Calu3 (cell line): ENCODE measurements around the gene SKA3. TPM values are rescaled to one million over a fixed set of nuclear protein-coding genes. Genes with fewer than 3 reads are reported as not detected.
A peak's percentile ranks its signal among the peaks of the same experiment; 100 is the strongest.

Source experiments
- BruUV-seq: library from RNA; stranded (reverse); fragments of 400-500 nt; replicated peaks from 2 replicates; lab custom pipeline; 2021; lab: Mats Ljungman, UMichigan
- CTCF ChIA-PET: fragments of 300-600 bp; sonication (Branson Sonifier 250); formaldehyde crosslinking; loops from one replicate; lab custom pipeline; 2022; ENCODE audit warnings: antibody characterized with exemption; lab: Charles Lee
- DNase-seq: peaks from one replicate; pipeline ENCODE4 v3.0.0; 2022
- H3K27ac Mint-ChIP-seq: one replicate; pipeline ENCODE4 v1.8.0; 2022; ENCODE audit warnings: mixed read lengths; ENCODE audit not compliant: unreplicated experiment
- H3K27me3 Mint-ChIP-seq: one replicate; pipeline ENCODE4 v1.8.0; 2022; ENCODE audit warnings: mixed read lengths; ENCODE audit not compliant: unreplicated experiment
- H3K36me3 Mint-ChIP-seq: one replicate; pipeline ENCODE4 v1.8.0; 2022; ENCODE audit warnings: mild to moderate bottlenecking, moderate library complexity, mixed read lengths; ENCODE audit not compliant: insufficient read depth, unreplicated experiment
- H3K4me1 Mint-ChIP-seq: one replicate; pipeline ENCODE4 v1.8.0; 2022; ENCODE audit warnings: mild to moderate bottlenecking, low read depth, mixed read lengths; ENCODE audit not compliant: unreplicated experiment
- H3K4me3 Mint-ChIP-seq: one replicate; pipeline ENCODE4 v1.8.0; 2022; ENCODE audit warnings: mild to moderate bottlenecking, low read depth, moderate library complexity, mixed read lengths; ENCODE audit not compliant: unreplicated experiment
- H3K9me3 Mint-ChIP-seq: one replicate; pipeline ENCODE4 v1.8.0; 2022; ENCODE audit warnings: low read depth, mixed read lengths; ENCODE audit not compliant: unreplicated experiment
- intact Hi-C: fragments of 100-400 bp; cut with micrococcal nuclease; formaldehyde crosslinking; loops from one replicate; pipeline ENCODE4 v1.10.0; 2022; ENCODE audit not compliant: unreplicated experiment
- total RNA-seq: library from RNA; stranded (reverse); gene quantifications from 2 replicates; pipeline ENCODE4 v1.2.3, GENCODE V29; 2022
- TF ChIP-seq, protein P1 (sequence below): fragments of 200-600 bp; IDR thresholded peaks from one replicate; pipeline ENCODE4 v1.8.0; 2022; ENCODE audit warnings: antibody characterized with exemption; ENCODE audit not compliant: unreplicated experiment

Gene SKA3
- total RNA-seq, 1 experiment from 2014 or later: 25.9 TPM

DNA sequence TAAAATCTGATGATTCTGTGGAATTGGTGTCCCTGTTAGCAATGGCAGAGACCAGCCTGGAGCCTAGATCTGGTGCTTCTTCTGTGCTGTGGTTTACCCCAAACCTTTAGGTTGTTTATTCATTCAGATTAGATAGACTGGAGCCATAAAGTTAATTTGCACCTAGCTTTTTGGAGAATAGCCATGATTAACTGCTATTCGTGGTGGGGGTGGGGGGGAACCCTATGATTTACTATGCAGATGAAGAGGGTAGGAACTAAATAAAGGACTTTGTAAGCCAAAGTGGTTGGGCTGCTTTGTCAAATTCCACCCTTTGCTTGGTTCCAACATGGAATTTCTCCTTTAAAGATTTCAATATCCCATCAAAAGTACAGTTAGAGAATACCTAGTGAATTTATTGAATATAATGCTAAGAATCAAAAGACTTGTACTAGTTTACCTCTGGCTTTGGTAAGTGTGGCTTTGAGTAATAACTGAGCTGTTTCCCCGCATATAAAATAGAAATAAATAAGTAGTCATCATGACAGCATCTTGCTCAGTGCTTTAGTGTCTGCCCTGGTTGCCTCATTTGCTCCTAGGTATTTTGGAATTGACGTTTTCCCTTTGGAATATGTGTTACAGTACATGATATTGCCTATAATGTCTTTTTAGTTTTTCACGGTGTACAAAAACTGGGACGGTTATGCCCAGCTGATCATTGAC, 27.6 kb downstream of the SKA3 start:
- TF ChIP-seq, protein P1, sequence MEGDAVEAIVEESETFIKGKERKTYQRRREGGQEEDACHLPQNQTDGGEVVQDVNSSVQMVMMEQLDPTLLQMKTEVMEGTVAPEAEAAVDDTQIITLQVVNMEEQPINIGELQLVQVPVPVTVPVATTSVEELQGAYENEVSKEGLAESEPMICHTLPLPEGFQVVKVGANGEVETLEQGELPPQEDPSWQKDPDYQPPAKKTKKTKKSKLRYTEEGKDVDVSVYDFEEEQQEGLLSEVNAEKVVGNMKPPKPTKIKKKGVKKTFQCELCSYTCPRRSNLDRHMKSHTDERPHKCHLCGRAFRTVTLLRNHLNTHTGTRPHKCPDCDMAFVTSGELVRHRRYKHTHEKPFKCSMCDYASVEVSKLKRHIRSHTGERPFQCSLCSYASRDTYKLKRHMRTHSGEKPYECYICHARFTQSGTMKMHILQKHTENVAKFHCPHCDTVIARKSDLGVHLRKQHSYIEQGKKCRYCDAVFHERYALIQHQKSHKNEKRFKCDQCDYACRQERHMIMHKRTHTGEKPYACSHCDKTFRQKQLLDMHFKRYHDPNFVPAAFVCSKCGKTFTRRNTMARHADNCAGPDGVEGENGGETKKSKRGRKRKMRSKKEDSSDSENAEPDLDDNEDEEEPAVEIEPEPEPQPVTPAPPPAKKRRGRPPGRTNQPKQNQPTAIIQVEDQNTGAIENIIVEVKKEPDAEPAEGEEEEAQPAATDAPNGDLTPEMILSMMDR: no peak
- Mint-ChIP-seq H3K27me3 (no peaks in the 10 kb centered on the region), H3K4me3 (no peak overlapping the region), H3K27ac (no peak overlapping the region), H3K4me1 (peaks cover 8% of the 10 kb centered on the region), H3K9me3 (no peaks in the 10 kb centered on the region), H3K36me3 (peaks cover 18% of the 10 kb centered on the region)
- DNase-seq: no peak
- BruUV-seq: no TSS peak
- CTCF ChIA-PET: no interaction called here
- intact Hi-C loops: no loop called here

DNA sequence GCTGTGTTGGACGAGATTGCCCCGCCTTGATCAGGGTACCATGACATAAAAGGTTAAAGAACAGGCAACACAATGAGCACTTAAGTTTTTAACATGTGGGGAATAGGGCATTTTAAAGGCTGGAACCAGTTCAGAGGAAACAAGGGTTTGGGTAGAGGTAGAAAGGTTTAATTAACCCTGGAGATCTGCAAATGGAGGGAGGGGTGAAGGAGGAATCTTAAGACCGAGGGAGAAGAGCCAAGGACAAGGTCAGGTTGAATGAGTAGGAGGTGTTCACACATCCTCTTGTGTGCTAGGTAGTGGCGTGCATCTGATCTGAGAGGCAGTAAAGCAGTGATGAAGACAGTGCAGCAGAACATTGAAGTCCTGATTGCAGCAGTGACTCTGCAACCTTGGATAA, 28.5 kb downstream of the SKA3 start:
- Mint-ChIP-seq H3K27me3 (no peaks in the 10 kb centered on the region), H3K9me3 (no peaks in the 10 kb centered on the region), H3K27ac (peak overlapping the region; percentile 64), H3K36me3 (peaks cover 23% of the 10 kb centered on the region), H3K4me3 (no peak overlapping the region), H3K4me1 (peaks cover 8% of the 10 kb centered on the region)
- no TSS peak for BruUV-seq
- CTCF ChIA-PET: no interaction called here
- DNase-seq: no peak
- TF ChIP-seq, protein P1: no peak
- intact Hi-C loops: no loop called here

DNA sequence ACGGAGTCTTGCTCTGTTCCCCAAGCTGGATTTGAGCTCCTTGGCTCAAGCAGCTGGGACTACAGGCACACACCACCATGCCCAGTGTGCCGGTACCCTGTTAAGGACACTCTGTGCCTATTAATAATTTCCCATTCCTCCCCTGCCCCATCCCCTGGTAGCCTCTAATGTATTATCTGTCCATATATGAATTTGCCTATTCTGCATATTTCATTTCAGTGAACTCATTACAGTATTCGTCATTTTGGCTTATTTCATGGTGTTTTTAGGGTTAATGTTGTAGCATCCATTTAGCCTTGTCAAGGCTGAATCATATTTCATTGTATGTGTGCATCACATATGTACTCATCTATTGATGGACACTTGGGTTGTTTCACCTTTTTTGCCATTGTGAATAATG, 33.6 kb downstream of the SKA3 start:
- Mint-ChIP-seq H3K27ac (peak overlapping the region; percentile 27), H3K4me1 (peaks cover 5% of the 10 kb centered on the region), H3K4me3 (no peak overlapping the region), H3K36me3 (peaks cover 48% of the 10 kb centered on the region), H3K27me3 (no peaks in the 10 kb centered on the region), H3K9me3 (no peaks in the 10 kb centered on the region)
- no TSS peak for BruUV-seq
- no peak for DNase-seq
- CTCF ChIA-PET: interaction anchor here (1.2 kb wide), 1 partner anchor 29 kb away, joined by 3 read pairs; no protein-coding TSS in a partner anchor
- TF ChIP-seq, protein P1: no peak
- intact Hi-C loops: no loop called here

DNA sequence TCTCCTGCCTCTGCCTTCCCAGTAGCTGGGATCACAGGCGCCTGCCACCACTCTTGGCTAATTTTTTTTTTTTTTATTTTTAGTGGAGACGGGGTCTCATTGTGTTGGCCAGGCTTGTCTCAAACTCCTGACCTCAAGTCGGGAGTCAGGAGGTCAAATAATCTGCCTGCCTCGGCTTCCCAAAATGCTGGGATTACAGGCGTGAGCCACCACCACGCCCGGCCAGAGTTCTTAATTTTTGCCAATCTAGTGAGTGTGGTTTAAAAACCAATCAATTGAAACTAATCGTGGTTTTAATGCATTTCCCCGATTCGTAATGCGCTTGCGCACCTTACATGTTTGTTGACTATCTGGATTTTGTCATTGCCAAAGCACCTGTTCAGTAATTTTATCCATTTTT, 37.0 kb downstream of the SKA3 start:
- Mint-ChIP-seq H3K4me1 (no peaks in the 10 kb centered on the region), H3K9me3 (no peaks in the 10 kb centered on the region), H3K27me3 (no peaks in the 10 kb centered on the region), H3K36me3 (peaks cover 36% of the 10 kb centered on the region), H3K4me3 (peak overlapping the region; percentile 93), H3K27ac (peak overlapping the region; percentile 96)
- DNase-seq: no peak
- CTCF ChIA-PET: no interaction called here
- TF ChIP-seq, protein P1: no peak
- intact Hi-C loops: loop anchor here (10.0 kb wide), 1 partner anchor 105 kb away; no protein-coding TSS in a partner anchor
- BruUV-seq: no TSS peak
